HepG2 (cell line): ENCODE results near the gene FIGLA. TPM values are rescaled to one million over a fixed set of nuclear protein-coding genes. Genes with fewer than 3 reads are reported as not detected.

ENCODE experiments used
- CBX2 ChIP-seq, 2 experiments: fragments of 200-600 bp in 1 of 2; sonication (generic); formaldehyde crosslinking in 1 of 2; IDR thresholded peaks; 2 replicates each; pipeline versions ENCODE4 v1.7.0 to v1.8.1; 2018 to 2022; ENCODE audit warnings: low read depth in 2 of 2, low read length in 1 of 2, mild to moderate bottlenecking in 1 of 2, missing genetic modification reagents in 1 of 2
- CHD4 ChIP-seq: fragments of 200-600 bp; sonication (generic); IDR thresholded peaks from 2 replicates; pipeline ENCODE4 v1.7.0; 2017; ENCODE audit warnings: mild to moderate bottlenecking, low read length, borderline replicate concordance
- DMTF1 ChIP-seq: sonication (generic); formaldehyde crosslinking; IDR thresholded peaks from 2 replicates; pipeline ENCODE4 v1.4.0; 2020; ENCODE audit warnings: mild to moderate bottlenecking, missing genetic modification reagents
- IRF1 ChIP-seq: sonication (generic); formaldehyde crosslinking; IDR thresholded peaks from 2 replicates; pipeline ENCODE4 v1.4.0; 2020; ENCODE audit warnings: low read depth, mild to moderate bottlenecking, missing genetic modification reagents
- KDM3A ChIP-seq: IDR thresholded peaks from 2 replicates; pipeline ENCODE4 v1.6.1; 2018; ENCODE audit warnings: low read depth, missing compliant biosample characterization
- KLF11 ChIP-seq: IDR thresholded peaks from 2 replicates; pipeline ENCODE4 v1.6.1; 2016; ENCODE audit warnings: missing compliant biosample characterization
- KLF9 ChIP-seq: IDR thresholded peaks from 2 replicates; pipeline ENCODE4 v1.6.1; 2016; ENCODE audit warnings: low read depth
- MAZ ChIP-seq, 2 experiments: sonication (generic) in 1 of 2; formaldehyde crosslinking in 1 of 2; IDR thresholded peaks; 2 replicates each; pipeline versions ENCODE4 v1.5.0 to v1.6.1; 2012 to 2020; ENCODE audit warnings: low read depth in 2 of 2, mild to moderate bottlenecking in 2 of 2, borderline replicate concordance in 1 of 2, improper control_type of control experiment in 1 of 2, low read length in 1 of 2, missing genetic modification reagents in 1 of 2, moderate library complexity in 1 of 2
- MTA3 ChIP-seq: sonication (generic); formaldehyde crosslinking; IDR thresholded peaks from 2 replicates; pipeline ENCODE4 v1.4.0; 2020; ENCODE audit warnings: missing genetic modification reagents
- POLR2AphosphoS2 ChIP-seq: IDR thresholded peaks from 2 replicates; pipeline ENCODE4 v1.6.1; 2011; ENCODE audit warnings: low read depth, low read length, improper control_type of control experiment
- SOX5 ChIP-seq: IDR thresholded peaks from 2 replicates; pipeline ENCODE4 v1.6.1; 2016; ENCODE audit warnings: borderline replicate concordance
- SP1 ChIP-seq, 2 experiments: fragments of 450-650 bp in 1 of 2; sonication (generic) in 1 of 2; formaldehyde crosslinking in 1 of 2; IDR thresholded peaks; 2 replicates each; pipeline versions ENCODE4 v1.4.0 to v1.6.1; 2016 to 2020; ENCODE audit warnings: missing genetic modification reagents in 1 of 2
- SP4 ChIP-seq: sonication (generic); formaldehyde crosslinking; IDR thresholded peaks from 2 replicates; pipeline ENCODE4 v1.8.1; 2023; ENCODE audit warnings: mild to moderate bottlenecking, missing genetic modification reagents
- ZBTB43 ChIP-seq: sonication (generic); formaldehyde crosslinking; conservative IDR thresholded peaks from 2 replicates; pipeline ENCODE4 v1.4.0; 2020; ENCODE audit warnings: missing genetic modification reagents
- ZEB1 ChIP-seq: IDR thresholded peaks from 2 replicates; pipeline ENCODE4 v1.6.1; 2012; ENCODE audit warnings: mild to moderate bottlenecking, low read depth, inconsistent platforms; ENCODE audit not compliant: insufficient replicate concordance
- ZKSCAN8 ChIP-seq: IDR thresholded peaks from 2 replicates; pipeline ENCODE4 v1.6.1; 2016; ENCODE audit warnings: borderline replicate concordance, missing genetic modification reagents, missing compliant biosample characterization
- ZNF101 ChIP-seq: sonication (generic); formaldehyde crosslinking; IDR thresholded peaks from 2 replicates; pipeline ENCODE4 v1.4.0; 2020; ENCODE audit warnings: mild to moderate bottlenecking, low read depth, missing genetic modification reagents, borderline replicate concordance
- ZNF143 ChIP-seq: sonication (generic); formaldehyde crosslinking; IDR thresholded peaks from 2 replicates; pipeline ENCODE4 v1.4.0; 2020; ENCODE audit warnings: missing genetic modification reagents
- ZNF230 ChIP-seq: sonication (generic); formaldehyde crosslinking; IDR thresholded peaks from 2 replicates; pipeline ENCODE4 v1.4.0; 2020; ENCODE audit warnings: mild to moderate bottlenecking, missing genetic modification reagents
- ZNF562 ChIP-seq: sonication (generic); formaldehyde crosslinking; IDR thresholded peaks from 2 replicates; pipeline ENCODE4 v1.8.0; 2022; ENCODE audit warnings: missing genetic modification reagents, borderline replicate concordance
- ZNF704 ChIP-seq: sonication (generic); formaldehyde crosslinking; IDR thresholded peaks from 2 replicates; pipeline ENCODE4 v1.8.1; 2023; ENCODE audit warnings: mild to moderate bottlenecking, inconsistent platforms, moderate library complexity, missing genetic modification reagents, borderline replicate concordance
- ZNF737 ChIP-seq: sonication (generic); formaldehyde crosslinking; IDR thresholded peaks from 2 replicates; pipeline ENCODE4 v1.5.0; 2020; ENCODE audit warnings: missing genetic modification reagents, mild to moderate bottlenecking, borderline replicate concordance
- ZNF761 ChIP-seq: sonication (generic); formaldehyde crosslinking; conservative IDR thresholded peaks from 2 replicates; pipeline ENCODE4 v1.4.0; 2020; ENCODE audit warnings: mild to moderate bottlenecking, missing genetic modification reagents
- ZNF792 ChIP-seq: IDR thresholded peaks from 2 replicates; pipeline ENCODE4 v1.6.1; 2016
- polyA plus RNA-seq, 8 experiments: library from polyadenylated mRNA; depleted of rRNA in 3 of 8; stranded (reverse) in 7 of 8; unstranded in 1 of 8; fragments of >200 nt; fragmentation: Illumina TruSeq in 4 of 8; extraction: Trizol in 4 of 8; gene quantifications; 2 replicates each; pipeline versions ENCODE4 v1.2.1 to v1.2.3, GENCODE V29; 2011 to 2016; ENCODE audit warnings: low read depth in 4 of 8, missing spikeins in 1 of 8, mixed read lengths in 1 of 8; ENCODE audit not compliant: insufficient read depth in 1 of 8
- total RNA-seq, 5 experiments: library from RNA; depleted of rRNA; stranded (reverse); fragments of >200 nt; fragmentation: Illumina TruSeq; extraction: Trizol; gene quantifications; 2 replicates each; pipeline ENCODE4 v1.2.3, GENCODE V29; 2016; ENCODE audit warnings: low read depth in 1 of 5

Gene FIGLA
- total and polyA plus RNA-seq, 2 of the 13 experiments (the other 11 are each of a cell fraction or from before 2014, with no cell fraction given) = not detected

- TF ChIP-seq CBX2 (IDR thresholded peaks at IDR 0.05; ENCODE audit: low read depth, low read length) (no peak), CBX2 (CRISPR knock-in tag; IDR thresholded peaks at IDR 0.05; ENCODE audit: low read depth) (0 out of 2 replicates have a peak, but pooled peaks have one; percentile 36), SP4 (CRISPR knock-in tag) (no peak), POLR2AphosphoS2 (no peak), ZNF761 (CRISPR knock-in tag) (0 out of 2 replicates have a peak, but pooled peaks have one; percentile 67), IRF1 (CRISPR knock-in tag) (no peak), ZEB1 (peak; percentile 85), MTA3 (CRISPR knock-in tag) (no peak), ZNF704 (CRISPR knock-in tag) (no peak; the same call in 1 of the 2 replicates), SP1 (IDR thresholded peaks at IDR 0.05) (no peak), SP1 (CRISPR knock-in tag; IDR thresholded peaks at IDR 0.05) (0 out of 2 replicates have a peak, but pooled peaks have one; percentile 26), ZNF230 (no peak), ZNF562 (CRISPR knock-in tag) (no peak), KLF9 (peak; percentile 70; the same call in 1 of the 2 replicates), MAZ (IDR thresholded peaks at IDR 0.05; ENCODE audit: borderline replicate concordance, low read depth, low read length) (no peak), MAZ (CRISPR knock-in tag; IDR thresholded peaks at IDR 0.05; ENCODE audit: low read depth) (no peak; the same call in 1 of the 2 replicates), KLF11 (CRISPR knock-in tag) (no peak; the same call in 1 of the 2 replicates), ZNF737 (no peak), ZNF792 (peak; percentile 81; the same call in 1 of the 2 replicates), ZNF143 (CRISPR knock-in tag) (0 out of 2 replicates have a peak, but pooled peaks have one; percentile 41), DMTF1 (CRISPR knock-in tag) (no peak), ZNF101 (CRISPR knock-in tag) (no peak), KDM3A (0 out of 2 replicates have a peak, but pooled peaks have one; percentile 43), ZKSCAN8 (CRISPR knock-in tag) (peak; percentile 83; the same call in 1 of the 2 replicates), SOX5 (CRISPR knock-in tag) (peak; percentile 93), ZBTB43 (CRISPR knock-in tag) (peak; percentile 84), CHD4 (peak; percentile 80; the same call in 1 of the 2 replicates)
Measured at GRCh38 chr2:70807102-70807827, 16.8 kb upstream of the FIGLA start (continued).
